ENCODE measurements around the gene VSIG4.
"Not testable (repeated sequence)": the region's sequence is repeated elsewhere in the genome, so short reads cannot be mapped to it uniquely, and the experiment has no call there.

VSIG4 gene

DNA sequence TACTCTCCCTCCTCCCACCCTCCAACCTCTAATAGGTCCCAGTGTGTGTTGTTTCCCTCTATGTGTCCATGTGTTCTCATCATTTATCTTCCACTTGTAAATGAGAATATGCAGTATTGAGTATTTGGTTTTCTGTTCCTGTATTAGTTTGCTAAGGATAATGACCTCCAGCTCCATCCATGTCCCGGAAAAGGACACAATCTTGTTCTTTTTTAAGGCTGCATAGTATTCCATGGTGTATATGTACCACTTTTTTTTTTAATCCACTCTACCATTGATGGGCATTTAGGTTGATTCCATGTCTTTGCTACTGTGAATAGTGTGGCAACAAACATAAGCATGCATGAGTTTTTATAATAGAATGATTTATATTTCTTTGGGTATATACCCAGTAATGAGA is 62.7 kb downstream of the VSIG4 start:
- DNase-seq (ENCODE audit: low spot score): not testable (repeated sequence)

DNA sequence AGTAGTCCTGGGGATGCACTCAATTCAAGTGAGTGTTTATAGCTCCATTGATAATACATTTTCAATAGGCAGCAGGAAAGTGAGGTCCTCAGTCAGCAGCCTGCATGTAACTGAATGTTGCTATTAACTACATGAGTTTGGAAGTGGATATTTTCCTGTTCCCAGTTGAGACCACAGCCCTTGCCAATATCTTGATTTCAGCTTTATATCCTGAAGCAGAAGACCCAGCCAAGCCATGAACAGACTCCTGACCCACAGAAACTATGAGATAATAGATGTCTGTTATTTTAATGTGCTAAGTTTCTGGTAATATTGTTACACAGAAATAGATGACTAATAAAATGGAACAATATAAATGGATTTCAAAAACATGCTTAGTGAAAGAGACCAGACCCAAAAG is 63.7 kb downstream of the VSIG4 start:
- no peak for DNase-seq (ENCODE audit: low spot score)

DNA sequence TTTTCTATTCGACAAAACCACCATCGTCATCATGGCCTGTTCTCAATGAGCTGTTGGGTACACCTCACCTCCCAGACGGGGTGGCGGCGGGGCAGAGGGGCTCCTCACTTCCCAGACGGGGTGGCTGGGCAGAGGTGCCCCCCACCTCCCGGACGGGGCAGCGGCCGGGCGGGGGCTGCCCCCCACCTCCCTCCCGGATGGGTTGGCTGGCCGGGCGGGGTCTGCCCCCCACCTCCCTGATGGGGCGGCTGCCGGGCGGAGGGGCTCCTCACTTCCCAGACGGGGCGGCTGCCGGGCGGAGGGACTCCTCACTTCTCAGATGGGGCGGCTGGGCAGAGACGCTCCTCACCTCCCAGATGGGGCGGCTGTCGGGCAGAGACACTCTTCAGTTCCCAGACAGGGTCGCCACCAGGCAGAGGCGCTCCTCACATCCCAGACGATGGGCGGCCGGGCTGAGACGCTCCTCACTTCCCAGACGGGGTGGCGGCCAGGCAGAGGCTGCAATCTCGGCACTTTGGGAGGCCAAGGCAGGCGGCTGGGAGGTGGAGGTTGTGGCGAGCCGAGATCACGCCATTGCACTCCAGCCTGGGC is 64.6 kb downstream of the VSIG4 start:
- not testable (repeated sequence) for DNase-seq (ENCODE audit: low spot score)

All from SK-N-DZ (cell line).